Caco-2 (cell line): Measurements from ENCODE around the gene ZNF341. TPM values are rescaled to one million over a fixed set of nuclear protein-coding genes. Genes with fewer than 3 reads are reported as not detected.

Source experiments
- BruUV-seq: library from RNA; stranded (reverse); fragments of 400-500 nt; replicated peaks from 2 replicates; lab custom pipeline; 2021; lab: Mats Ljungman, UMichigan
- CTCF ChIA-PET: fragments of 300-600 bp; sonication (Branson Sonifier 250); formaldehyde crosslinking; loops from one replicate; lab custom pipeline; 2022; ENCODE audit warnings: antibody characterized with exemption; lab: Charles Lee
- POLR2A ChIA-PET: fragments of 300-600 bp; sonication (Branson Sonifier 250); formaldehyde crosslinking; loops from one replicate; lab custom pipeline; 2022; ENCODE audit warnings: antibody characterized with exemption; lab: Charles Lee
- DNase-seq, 2 experiments: peaks; one replicate each; pipeline versions ENCODE4 v3.0.0 to v3.0.0-alpha.2; 2020 to 2022
- H3K27me3 ChIP-seq: replicated peaks from 2 replicates; pipeline ENCODE4 v1.6.0; 2011; ENCODE audit warnings: low read length; ENCODE audit not compliant: control insufficient read depth, insufficient read depth
- H3K36me3 ChIP-seq: 2 replicates; pipeline ENCODE4 v1.5.1; 2011; ENCODE audit warnings: low read length; ENCODE audit not compliant: control insufficient read depth, insufficient read depth
- H3K4me1 ChIP-seq: fragments of 250-450 bp; sonication (Bioruptor Pico); 2 replicates; pipeline ENCODE4 v1.5.1; 2020; ENCODE audit warnings: mild to moderate bottlenecking
- H3K4me3 ChIP-seq: 2 replicates; pipeline ENCODE4 v1.5.1; 2011; ENCODE audit warnings: low read depth, mild to moderate bottlenecking, control low read depth, low read length
- H3K9me3 ChIP-seq: fragments of 250-450 bp; sonication (Bioruptor Pico); 2 replicates; pipeline ENCODE4 v1.5.1; 2020; ENCODE audit warnings: mild to moderate bottlenecking, moderate library complexity
- H3K27ac Mint-ChIP-seq: one replicate; pipeline ENCODE4 v1.8.0; 2022; ENCODE audit warnings: mixed read lengths; ENCODE audit not compliant: unreplicated experiment
- H3K27me3 Mint-ChIP-seq: one replicate; pipeline ENCODE4 v1.8.0; 2022; ENCODE audit warnings: mixed read lengths; ENCODE audit not compliant: insufficient read depth, unreplicated experiment
- H3K36me3 Mint-ChIP-seq: one replicate; pipeline ENCODE4 v1.8.0; 2022; ENCODE audit warnings: mild to moderate bottlenecking, mixed read lengths; ENCODE audit not compliant: insufficient read depth, unreplicated experiment
- H3K4me1 Mint-ChIP-seq: one replicate; pipeline ENCODE4 v1.8.0; 2022; ENCODE audit warnings: low read depth, mixed read lengths; ENCODE audit not compliant: unreplicated experiment
- H3K4me3 Mint-ChIP-seq: one replicate; pipeline ENCODE4 v1.8.0; 2022; ENCODE audit warnings: mild to moderate bottlenecking, moderate library complexity, mixed read lengths; ENCODE audit not compliant: unreplicated experiment
- H3K9me3 Mint-ChIP-seq: one replicate; pipeline ENCODE4 v1.8.0; 2022; ENCODE audit warnings: mixed read lengths; ENCODE audit not compliant: unreplicated experiment
- CTCF ChIP-seq, 2 experiments: fragments of 200-600 bp in 1 of 2; IDR thresholded peaks; 1 replicate in 1 of 2; 2 replicates in 1 of 2; pipeline versions ENCODE4 v1.5.1 to v1.8.0; 2011 to 2022; ENCODE audit warnings: antibody characterized with exemption in 1 of 2, control low read depth in 1 of 2, inconsistent platforms in 1 of 2, low read depth in 1 of 2, low read length in 1 of 2, mild to moderate bottlenecking in 1 of 2, moderate library complexity in 1 of 2; ENCODE audit not compliant: insufficient read depth in 1 of 2, severe bottlenecking in 1 of 2, unreplicated experiment in 1 of 2
- intact Hi-C: fragments of 100-400 bp; cut with micrococcal nuclease; formaldehyde crosslinking; loops from one replicate; pipeline ENCODE4 v1.10.0; 2022; ENCODE audit not compliant: unreplicated experiment
- total RNA-seq: library from RNA; stranded (reverse); gene quantifications from 2 replicates; pipeline ENCODE4 v1.2.3, GENCODE V29; 2022

Gene ZNF341
- total RNA-seq, 1 experiment from 2014 or later: 2.9 TPM

GRCh38 chr20:33689973-33690372, 41.8 kb upstream of the ZNF341 start:
- Mint-ChIP-seq H3K27ac (peak overlapping the region; percentile 19), H3K4me1 (peaks cover 52% of the 10 kb centered on the region), H3K36me3 (peaks cover 8% of the 10 kb centered on the region), H3K4me3 (no peak overlapping the region), H3K27me3 (no peaks in the 10 kb centered on the region), H3K9me3 (no peaks in the 10 kb centered on the region)
- intact Hi-C loops: loop anchor here (5.0 kb wide), 2 partner anchors 122 to 302 kb away; partner anchors contain the start of genes CHMP4B and RALY
- Histone ChIP-seq H3K27me3 (no peaks in the 10 kb centered on the region), H3K9me3 (no peaks in the 10 kb centered on the region), H3K36me3 (no peaks in the 10 kb centered on the region), H3K4me1 (peaks cover 47% of the 10 kb centered on the region), H3K4me3 (no peak overlapping the region)
- DNase-seq: no peak
- CTCF ChIA-PET: interaction anchor here (0.7 to 1.0 kb wide), 2 partner anchors 42 to 528 kb away, joined by 3 read pairs; partner anchors contain the start of gene ZNF341
- no TSS peak for BruUV-seq
- POLR2A ChIA-PET: interaction anchor here (1.0 kb wide), 1 partner anchor 30 kb away, joined by 7 read pairs; the partner anchor contains the start of gene PXMP4
- no peak for TF ChIP-seq CTCF (IDR thresholded peaks at IDR 0.05; ENCODE audit: insufficient read depth in 1 of 2, low read depth in 1 of 2, low read length in 1 of 2, severe bottlenecking in 1 of 2, unreplicated experiment in 1 of 2)

GRCh38 chr20:33693289-33693688, 38.5 kb upstream of the ZNF341 start:
- ChIA-PET CTCF (interaction anchor here (1.4 kb wide), 1 partner anchor 27 kb away, joined by 5 read pairs; the partner anchor contains the start of gene PXMP4), POLR2A (no interaction called here)
- peaks cover 14% of the 10 kb centered on the region for H3K9me3 Mint-ChIP-seq
- TF ChIP-seq CTCF (IDR thresholded peaks at IDR 0.05; ENCODE audit: insufficient read depth in 1 of 2, low read depth in 1 of 2, low read length in 1 of 2, severe bottlenecking in 1 of 2, unreplicated experiment in 1 of 2): no peak
- Histone ChIP-seq H3K4me1 (peaks cover 27% of the 10 kb centered on the region), H3K4me3 (no peak overlapping the region), H3K9me3 (peaks cover 4% of the 10 kb centered on the region; the same call in 1 of the 2 replicates), H3K36me3 (no peaks in the 10 kb centered on the region), H3K27me3 (no peaks in the 10 kb centered on the region)
- BruUV-seq: no TSS peak
- no peaks in the 10 kb centered on the region for H3K36me3 Mint-ChIP-seq
- H3K27ac Mint-ChIP-seq: no peak overlapping the region
- H3K4me1 Mint-ChIP-seq: peaks cover 26% of the 10 kb centered on the region
- no peak overlapping the region for H3K4me3 Mint-ChIP-seq
- no peak for DNase-seq
- intact Hi-C loops: no loop called here
- no peaks in the 10 kb centered on the region for H3K27me3 Mint-ChIP-seq

- TF ChIP-seq CTCF (IDR thresholded peaks at IDR 0.05; ENCODE audit: insufficient read depth in 1 of 2, low read depth in 1 of 2, low read length in 1 of 2, severe bottlenecking in 1 of 2, unreplicated experiment in 1 of 2): no peak
- no peak overlapping the region for H3K4me3 Mint-ChIP-seq
- Histone ChIP-seq H3K9me3 (peaks cover 8% of the 10 kb centered on the region; the same call in 1 of the 2 replicates), H3K27me3 (no peaks in the 10 kb centered on the region), H3K36me3 (no peaks in the 10 kb centered on the region), H3K4me1 (peaks cover 20% of the 10 kb centered on the region), H3K4me3 (no peak overlapping the region)
- H3K9me3 Mint-ChIP-seq: peaks cover 19% of the 10 kb centered on the region
- ChIA-PET CTCF (no interaction called here), POLR2A (no interaction called here)
- H3K4me1 Mint-ChIP-seq: peaks cover 19% of the 10 kb centered on the region
- no peaks in the 10 kb centered on the region for H3K36me3 Mint-ChIP-seq
- intact Hi-C loops: no loop called here
- no peak for DNase-seq
- no peaks in the 10 kb centered on the region for H3K27me3 Mint-ChIP-seq
- peak overlapping the region; percentile 4 for H3K27ac Mint-ChIP-seq
- BruUV-seq: no TSS peak
These were observed 37.8 kb upstream of the ZNF341 start for GRCh38 chr20:33693741-33694638.
